HG03432 (cell line): Measurements from ENCODE around the gene DENND1C.
A peak's percentile ranks its signal among the peaks of the same experiment; 100 is the strongest.

Experiments
- ATAC-seq: cut with Tn5 transposase; IDR thresholded peaks from one replicate; pipeline ENCODE4 v1.9.1; 2021; ENCODE audit warnings: mild to moderate bottlenecking, moderate library complexity; ENCODE audit not compliant: unreplicated experiment

The DENND1C gene

GRCh38 chr19:6479836-6480398, 1.7 kb downstream of the DENND1C start:
- ATAC-seq: no peak

- no peak for ATAC-seq
Measured at GRCh38 chr19:6478815-6479214, 2.8 kb downstream of the DENND1C start.

GRCh38 chr19:6476896-6477431, 4.6 kb downstream of the DENND1C start:
- ATAC-seq: no peak

- no peak for ATAC-seq
Measured at GRCh38 chr19:6476155-6476895, 5.3 kb downstream of the DENND1C start.

- ATAC-seq: no peak
Measured at GRCh38 chr19:6475321-6476108, 6.1 kb downstream of the DENND1C start.

GRCh38 chr19:6473647-6474046, 7.9 kb downstream of the DENND1C start:
- no peak for ATAC-seq

GRCh38 chr19:6472713-6473112, 8.9 kb downstream of the DENND1C start:
- no peak for ATAC-seq

GRCh38 chr19:6471076-6471475, 10.5 kb downstream of the DENND1C start:
- no peak for ATAC-seq

GRCh38 chr19:6470173-6470572, 11.4 kb downstream of the DENND1C start:
- ATAC-seq: no peak

GRCh38 chr19:6467384-6467783, 14.2 kb downstream of the DENND1C start:
- ATAC-seq: no peak

GRCh38 chr19:6466526-6467248, 14.9 kb downstream of the DENND1C start:
- no peak for ATAC-seq

GRCh38 chr19:6465663-6466062, 15.9 kb downstream of the DENND1C start:
- ATAC-seq: no peak

GRCh38 chr19:6465006-6465405, 16.6 kb downstream of the DENND1C start:
- ATAC-seq: no peak

- no peak for ATAC-seq
Measured at GRCh38 chr19:6464070-6464873, 17.3 kb downstream of the DENND1C start, which contains the start of gene CRB3. TSS of gene CRB3 (plus strand) at chr19:6464271. CDS start at chr19:6464702, 431 bp downstream.

- ATAC-seq: peak; percentile 72
Measured at GRCh38 chr19:6460099-6460884, 21.3 kb downstream of the DENND1C start.

GRCh38 chr19:6459262-6460098, 22.1 kb downstream of the DENND1C start, which contains the start of gene SLC25A23:
TSS of gene SLC25A23 (minus strand) at chr19:6459792. CDS start at chr19:6459628, 164 bp downstream.
- ATAC-seq: peak; percentile 38

GRCh38 chr19:6458695-6459261, 22.8 kb downstream of the DENND1C start:
- no peak for ATAC-seq
